ENCODE results near the gene OR2AG2. TPM values are rescaled to one million over a fixed set of nuclear protein-coding genes. Genes with fewer than 3 reads are reported as not detected.
A peak's percentile ranks its signal among the peaks of the same experiment; 100 is the strongest.

OR2AG2 gene
- total and polyA plus RNA-seq, 9 of the 15 experiments (the other 6 are each of a cell fraction or from before 2014, with no cell fraction given): 0.15 to 0.91 (median 0.55) TPM

- TF ChIP-seq POLR3A (IDR thresholded peaks at IDR 0.05; ENCODE audit: borderline replicate concordance, extremely low read depth, insufficient read depth, insufficient read length) (no peak), ZNF57 (CRISPR knock-in tag; IDR thresholded peaks at IDR 0.05) (no peak), REST (IDR thresholded peaks at IDR 0.05; ENCODE audit: borderline replicate concordance) (peak; percentile 87; the same call in 1 of the 2 replicates), REST (CRISPR knock-in tag; IDR thresholded peaks at IDR 0.05; ENCODE audit: low read depth) (no peak), RBM25 (IDR thresholded peaks at IDR 0.05; ENCODE audit: low read depth, low read length, severe bottlenecking) (no peak), EZH2 (IDR thresholded peaks at IDR 0.05; ENCODE audit: borderline replicate concordance, low read depth, low read length) (no peak), MNT (conservative IDR thresholded peaks at IDR 0.05) (no peak), HCFC1 (IDR thresholded peaks at IDR 0.05; ENCODE audit: low read depth, low read length) (no peak), CREB3 (tag; conservative IDR thresholded peaks at IDR 0.05; ENCODE audit: low read depth) (no peak), ZNF444 (CRISPR knock-in tag; IDR thresholded peaks at IDR 0.05) (no peak), GTF2E2 (tag; IDR thresholded peaks at IDR 0.05) (no peak), POLR3G (IDR thresholded peaks at IDR 0.05; ENCODE audit: extremely low read depth, insufficient read length, insufficient replicate concordance) (no peak), U2AF1 (optimal IDR thresholded peaks at IDR 0.05; ENCODE audit: low read depth, low read length) (no peak), GATAD2B (IDR thresholded peaks at IDR 0.05; ENCODE audit: borderline replicate concordance) (no peak), NFE2L1 (tag; IDR thresholded peaks at IDR 0.05; ENCODE audit: borderline replicate concordance, low read depth) (no peak), HNRNPH1 (optimal IDR thresholded peaks at IDR 0.05; ENCODE audit: low read depth, low read length) (no peak), PTBP1 (IDR thresholded peaks at IDR 0.05; ENCODE audit: low read depth, low read length) (no peak), NR1H2 (CRISPR knock-in tag; IDR thresholded peaks at IDR 0.05) (no peak)
Observed at GRCh38 chr11:6757373-6757967, 14.3 kb downstream of the OR2AG2 start (continued).

All from K562 (cell line).